GOT3 (cell line): ENCODE results near the gene IQGAP2.
"Not testable (repeated sequence)": the region's sequence is repeated elsewhere in the genome, so short reads cannot be mapped to it uniquely, and the experiment has no call there.

Experiments
- DNase-seq: peaks from one replicate; lab custom pipeline; 2025; ENCODE audit warnings: mixed read lengths; lab: John Stamatoyannopoulos, UW

IQGAP2 gene

GRCh38 chr5:76413746-76414145, 10.7 kb downstream of the IQGAP2 start:
- no peak for DNase-seq

DNA sequence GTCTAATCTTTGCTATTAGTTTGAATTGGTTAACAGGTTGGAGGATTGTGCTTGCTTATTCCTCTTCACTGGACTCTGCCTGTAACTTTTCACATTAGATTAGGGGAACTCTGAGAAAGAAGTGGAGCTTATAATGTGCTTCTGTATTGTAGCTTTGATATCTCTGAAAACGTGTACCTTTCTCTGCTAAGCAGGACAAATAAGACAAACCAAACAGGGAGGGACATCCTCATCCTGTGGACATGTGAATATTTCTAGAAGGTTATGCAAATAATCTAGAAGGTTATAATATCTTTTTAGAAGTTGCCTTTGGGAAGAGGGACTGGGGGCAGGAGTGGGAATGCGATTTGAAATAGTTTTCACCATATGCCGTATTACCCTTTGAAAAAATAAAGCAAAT, 11.7 kb downstream of the IQGAP2 start:
- DNase-seq: no peak

DNA sequence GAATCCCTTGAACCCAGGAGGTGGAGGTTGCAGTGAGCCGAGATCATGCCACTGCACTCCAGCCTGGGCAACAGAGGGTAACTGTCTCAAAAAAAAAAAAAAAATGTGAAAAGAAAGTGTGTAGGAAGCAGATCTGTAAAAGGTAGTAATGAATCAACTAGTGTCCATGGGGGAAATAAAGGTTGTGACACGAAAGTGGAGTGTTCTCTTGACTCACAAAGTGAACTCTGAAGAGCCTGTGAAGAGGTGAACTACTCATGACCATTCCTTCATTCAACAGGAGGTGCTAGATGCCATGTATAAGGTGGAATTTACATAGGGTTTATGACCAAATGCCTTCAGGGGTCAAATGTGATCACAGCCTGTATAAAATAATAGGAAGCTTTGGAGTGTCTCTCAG, 12.8 kb downstream of the IQGAP2 start:
- no peak for DNase-seq

GRCh38 chr5:76419597-76420298, 16.7 kb downstream of the IQGAP2 start:
- no peak for DNase-seq

- no peak for DNase-seq
Measured at GRCh38 chr5:76422227-76422626, 19.1 kb downstream of the IQGAP2 start.

- no peak for DNase-seq
Measured at GRCh38 chr5:76422742-76423141, 19.7 kb downstream of the IQGAP2 start.

GRCh38 chr5:76425146-76425545, 22.1 kb downstream of the IQGAP2 start:
- DNase-seq: no peak

DNA sequence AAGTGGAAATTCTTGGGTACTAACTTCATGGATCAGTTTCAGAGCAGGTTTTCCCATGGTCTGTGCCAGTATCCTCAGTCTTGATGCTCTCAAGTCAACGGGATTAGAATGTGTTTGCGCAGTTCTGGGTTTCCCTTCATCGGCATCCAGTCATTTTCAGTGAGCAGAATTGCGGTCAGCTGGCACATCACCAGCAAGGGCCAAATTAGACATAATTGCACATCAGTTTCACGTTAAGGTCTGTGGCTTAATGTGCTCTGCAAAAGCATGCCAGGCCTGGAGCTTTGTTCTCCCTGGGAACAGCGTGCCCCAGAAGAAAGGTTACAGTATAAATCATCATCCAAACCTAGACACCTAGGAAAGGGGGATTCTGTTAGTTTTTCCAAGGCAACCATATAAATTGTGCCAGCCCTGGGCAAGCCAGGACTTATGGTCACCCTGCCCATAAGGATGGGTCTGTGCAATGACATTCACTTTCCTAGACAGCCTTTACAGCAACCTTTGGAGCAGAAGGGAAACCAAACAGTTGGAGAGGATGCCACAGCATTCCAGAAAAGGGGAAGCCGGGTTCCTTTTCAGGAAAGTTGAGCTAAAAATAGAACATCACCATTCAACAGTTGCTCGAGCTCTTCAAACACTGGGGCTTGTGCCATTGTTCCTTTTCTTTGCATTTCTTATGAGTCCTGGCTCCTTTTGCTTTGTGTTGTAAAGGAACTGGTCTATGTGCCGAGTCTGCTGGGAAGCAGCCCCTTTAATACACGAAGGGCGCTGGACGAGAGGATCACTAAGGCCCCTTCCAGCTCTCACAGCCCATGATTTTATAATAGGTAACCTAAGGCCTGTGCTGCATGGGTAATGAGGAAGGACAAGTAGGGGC, 23.1 kb downstream of the IQGAP2 start:
- DNase-seq: no peak

DNA sequence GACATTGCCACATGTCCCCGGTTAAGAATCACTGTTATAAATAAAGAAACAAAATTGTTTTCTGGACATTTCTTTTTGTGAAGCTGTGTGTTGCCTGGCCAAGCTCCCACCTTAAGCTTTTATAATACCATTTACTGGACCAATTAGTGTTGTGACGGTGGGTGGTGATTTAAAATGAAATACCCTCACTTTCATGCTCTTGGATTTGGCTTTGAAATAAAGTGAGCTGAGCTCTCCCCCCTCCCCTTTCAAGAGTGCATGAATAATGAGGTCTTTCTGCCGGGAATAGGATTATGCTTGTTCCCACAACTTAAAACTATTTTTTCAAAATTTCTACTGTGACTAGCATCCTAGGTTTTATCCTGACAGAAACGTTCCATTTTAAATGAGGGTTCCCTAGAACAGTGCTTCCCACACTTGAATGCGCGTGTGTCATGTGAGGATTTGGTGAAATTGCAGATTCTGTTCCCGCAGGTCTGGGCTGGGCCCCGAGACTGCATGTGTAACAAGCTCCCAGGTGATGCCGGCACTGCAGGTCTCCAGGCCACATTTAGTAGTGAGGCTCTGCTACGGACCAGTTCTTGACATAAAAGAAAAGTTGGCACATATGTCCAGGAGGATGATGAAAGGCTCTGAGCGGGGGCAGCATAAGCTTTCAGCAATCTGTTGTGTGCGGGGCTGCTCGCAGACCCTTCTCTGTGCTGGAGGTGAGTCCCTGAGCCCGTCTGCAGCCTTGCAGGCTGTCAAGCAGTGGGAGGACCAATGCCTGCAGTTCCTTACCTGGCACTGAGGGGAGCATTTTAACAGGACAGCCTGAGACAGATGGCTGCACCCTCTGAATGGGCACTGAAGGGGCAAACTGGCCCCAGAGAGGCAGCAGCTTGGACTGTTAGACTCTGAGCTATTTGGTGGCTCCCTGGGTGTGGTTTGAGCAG, 24.4 kb downstream of the IQGAP2 start:
- no peak for DNase-seq

- not testable (repeated sequence) for DNase-seq
Measured at GRCh38 chr5:76428550-76428949, 25.5 kb downstream of the IQGAP2 start.

GRCh38 chr5:76433261-76433660, 30.2 kb downstream of the IQGAP2 start:
- DNase-seq: no peak

DNA sequence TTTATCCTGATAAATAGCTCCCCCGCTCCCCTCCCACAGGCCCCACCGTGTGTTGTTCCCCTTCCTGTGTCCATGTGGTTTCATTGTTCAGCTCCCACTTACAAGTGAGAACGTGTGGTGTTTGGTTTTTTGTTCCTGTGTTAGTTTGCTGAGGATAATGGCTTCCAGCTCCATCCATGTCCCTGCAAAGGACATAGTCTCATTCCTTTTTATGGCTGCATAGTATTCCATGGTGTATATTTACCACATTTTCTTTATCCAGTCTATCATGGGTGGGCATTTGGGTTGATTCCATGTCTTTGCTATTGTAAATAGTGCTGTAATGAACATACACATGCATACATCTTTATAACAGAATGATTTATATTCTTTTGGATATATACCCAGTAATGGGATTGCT, 34.4 kb downstream of the IQGAP2 start:
- DNase-seq: not testable (repeated sequence)

DNA sequence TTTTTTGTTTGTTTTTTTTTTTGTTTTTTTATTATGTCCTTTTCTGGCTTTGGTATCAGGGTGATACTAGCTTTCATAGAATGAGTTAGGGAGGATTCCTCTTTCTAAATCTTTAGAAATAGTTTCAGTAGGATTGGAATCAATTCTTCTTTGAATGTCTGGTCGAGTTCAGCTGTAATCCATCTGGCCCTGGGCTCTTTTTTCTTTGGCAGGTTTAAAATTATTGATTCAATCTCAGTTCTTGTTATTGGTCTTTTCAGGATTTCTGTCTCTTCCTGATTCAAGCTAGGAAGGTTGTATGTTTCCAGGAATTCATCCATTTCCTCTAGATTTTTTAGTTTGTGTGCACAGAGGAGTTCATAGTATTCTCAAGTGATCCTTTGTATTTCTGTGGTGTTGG, 34.9 kb downstream of the IQGAP2 start:
- DNase-seq: no peak

- no peak for DNase-seq
Measured at GRCh38 chr5:76439201-76439600, 36.1 kb downstream of the IQGAP2 start.

DNA sequence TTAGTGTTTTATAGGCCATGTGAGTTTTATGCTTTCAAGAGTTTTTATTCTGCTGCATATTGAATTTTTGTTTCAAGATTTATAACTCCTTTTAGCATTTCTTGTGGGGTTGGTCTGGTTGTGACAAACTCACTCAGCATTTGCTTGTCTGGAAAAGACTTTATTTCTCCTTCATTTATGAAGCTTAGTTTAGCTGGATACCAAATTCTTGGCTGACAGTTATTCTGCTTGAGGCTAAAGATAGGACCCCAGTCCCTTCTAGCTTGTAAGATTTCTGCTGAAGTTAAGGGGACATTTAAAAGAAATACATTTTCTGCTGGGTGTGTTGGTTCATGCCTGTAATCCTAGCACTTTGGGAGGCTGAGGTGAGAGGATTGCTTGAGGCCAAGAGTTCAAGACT, 36.8 kb downstream of the IQGAP2 start:
- no peak for DNase-seq

- no peak for DNase-seq
Measured at GRCh38 chr5:76441101-76441500, 38.0 kb downstream of the IQGAP2 start.

GRCh38 chr5:76441890-76442673, 39.0 kb downstream of the IQGAP2 start:
- DNase-seq: no peak

DNA sequence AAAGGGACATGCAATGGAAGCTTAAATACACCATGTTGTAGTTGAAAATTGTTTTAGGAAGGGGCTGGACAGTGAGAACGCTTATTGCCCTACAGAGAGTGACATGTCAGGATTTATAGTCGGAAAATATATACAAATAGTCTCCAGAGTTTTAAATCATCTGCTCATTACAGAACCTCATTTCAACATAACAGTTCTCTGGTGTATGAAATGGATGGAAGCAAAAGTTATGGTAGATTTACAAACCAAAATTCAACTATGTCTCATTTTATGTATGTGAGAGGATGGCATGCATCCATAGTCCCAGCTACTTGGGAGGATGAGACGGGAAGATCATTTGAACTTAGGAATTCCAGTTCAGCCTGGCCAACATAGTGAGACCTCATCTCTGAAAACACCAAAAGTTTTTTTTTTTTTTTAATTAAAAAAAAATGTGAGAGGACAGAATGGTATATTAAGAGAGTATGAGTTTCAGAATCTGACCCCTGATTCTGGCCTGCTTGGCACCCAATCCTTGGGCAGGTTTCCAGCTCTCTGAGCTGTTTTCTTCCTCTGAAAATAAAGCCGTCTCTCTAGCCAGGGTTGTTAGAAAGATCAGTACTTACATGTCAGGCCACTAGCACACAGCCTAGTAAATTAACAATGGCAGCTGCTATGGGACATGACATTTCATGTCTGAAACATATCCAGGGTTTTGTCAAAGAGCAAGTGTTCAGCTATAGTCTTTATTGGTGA, 40.1 kb downstream of the IQGAP2 start:
- no peak for DNase-seq

DNA sequence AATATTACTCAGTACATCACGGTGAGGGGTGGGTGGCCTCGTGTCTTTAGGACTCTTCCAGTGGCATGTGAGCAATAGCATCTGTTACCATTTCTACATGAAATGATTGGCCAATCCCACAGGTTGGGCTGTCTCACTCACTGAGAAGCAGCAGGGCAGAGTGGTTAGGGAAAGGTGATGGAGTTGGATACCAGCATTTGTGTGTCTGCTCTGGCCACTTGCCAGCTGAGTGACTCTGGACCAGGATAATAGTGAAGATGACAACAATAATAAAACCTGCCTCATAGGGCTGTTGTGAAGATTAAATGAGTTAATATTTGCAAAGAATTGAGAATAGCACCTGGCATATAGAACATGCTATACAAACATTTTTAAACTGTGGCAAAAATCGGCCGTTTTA, 42.0 kb downstream of the IQGAP2 start:
- DNase-seq: no peak

DNA sequence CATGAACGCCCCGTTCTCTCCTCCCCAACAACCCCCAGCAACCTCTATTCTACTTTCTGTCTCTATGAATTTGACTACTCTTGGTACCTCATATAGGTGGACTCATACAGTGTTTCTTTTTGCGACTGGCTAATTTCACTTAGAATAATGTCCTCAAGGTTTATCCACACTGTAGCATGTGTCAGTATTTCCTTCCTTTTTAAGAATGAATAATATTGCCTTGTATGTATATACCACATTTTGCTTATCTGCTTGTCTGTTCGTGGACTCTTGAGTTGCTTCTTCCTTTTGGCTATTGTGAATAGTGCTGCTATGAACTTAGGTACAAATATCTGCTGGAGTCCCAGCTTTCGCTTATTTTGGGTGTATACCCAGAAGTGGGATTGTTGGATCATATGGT, 42.7 kb downstream of the IQGAP2 start:
- no peak for DNase-seq

DNA sequence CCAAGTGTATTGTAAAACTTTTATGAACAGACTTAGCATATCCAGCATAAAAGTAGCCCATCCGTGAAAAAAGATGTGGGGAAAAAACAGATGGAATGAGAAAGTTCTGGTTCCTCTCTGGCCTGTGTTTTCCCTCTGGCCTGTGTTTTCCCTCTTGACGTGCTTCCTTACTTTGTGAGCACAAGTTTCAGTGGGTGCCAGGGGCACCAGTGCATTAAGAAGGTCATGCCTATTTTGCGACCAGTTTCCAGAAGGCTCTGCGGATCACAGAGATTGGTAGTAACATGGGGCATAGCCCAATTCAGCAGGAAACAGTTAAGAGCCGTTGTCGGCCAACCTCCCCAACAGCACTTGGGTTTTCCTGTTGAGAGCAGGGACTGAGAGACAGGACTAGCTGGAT, 43.7 kb downstream of the IQGAP2 start:
- DNase-seq: no peak
